ENCODE results near the gene PTGES2. TPM values are rescaled to one million over a fixed set of nuclear protein-coding genes. Genes with fewer than 3 reads are reported as not detected.

PTGES2 gene
- polyA plus RNA-seq, 1 of the 3 experiments (the other 2 are of a cell fraction): 141 TPM

- TF ChIP-seq NRF1 (IDR thresholded peaks at IDR 0.05; ENCODE audit: low read depth, low read length) (no peak), TAF1 (IDR thresholded peaks at IDR 0.05; ENCODE audit: borderline replicate concordance, low read depth, low read length) (no peak), REST (IDR thresholded peaks at IDR 0.05; ENCODE audit: low read depth, low read length) (no peak), FOXJ3 (CRISPR knock-in tag; IDR thresholded peaks at IDR 0.05) (no peak), NFIC (IDR thresholded peaks at IDR 0.05; ENCODE audit: borderline replicate concordance) (no peak), USF2 (IDR thresholded peaks at IDR 0.05; ENCODE audit: borderline replicate concordance, low read depth, low read length) (no peak), GABPA (IDR thresholded peaks at IDR 0.05; ENCODE audit: low read depth) (no peak)
- Histone ChIP-seq H4K20me1 (ENCODE audit: insufficient read depth) (no peaks in the 10 kb centered on the region), H3K36me3 (replicated peaks in 1 of 2; ENCODE audit: control insufficient read depth in 1 of 2, insufficient read depth in 2 of 2, low read length in 1 of 2) (no peaks in the 10 kb centered on the region), H3K27me3 (ENCODE audit: insufficient read depth) (no peaks in the 10 kb centered on the region), H3K9me2 (no peaks in the 10 kb centered on the region), H3K79me2 (ENCODE audit: insufficient read depth) (no peaks in the 10 kb centered on the region), H2AFZ (ENCODE audit: low read depth) (no peak overlapping the region), H3K27ac (ENCODE audit: low read depth in 2 of 2, low read length in 1 of 2) (no peak overlapping the region), H3K4me2 (no peak overlapping the region), H3K9me3 (no peaks in the 10 kb centered on the region), H3F3A (replicated peaks; ENCODE audit: insufficient read depth) (no peaks in the 10 kb centered on the region), H3K9ac (no peak overlapping the region), H3K4me1 (ENCODE audit: control insufficient read depth in 1 of 2, insufficient read depth in 2 of 2, low read depth in 1 of 2, low read length in 1 of 2) (no peaks in the 10 kb centered on the region; a peak in 1 of 4 replicates), H3K4me3 (ENCODE audit: low read depth in 2 of 2, low read length in 1 of 2) (no peak overlapping the region)
- no peak for DNase-seq
- 86% methylated on average over 16 of the region's 26 CpGs for WGBS (ENCODE audit: low lambda C conversion rate)
- ChIA-PET CTCF (interaction anchor here (4.4 kb wide), 1 partner anchor 36 kb away, joined by 20 read pairs; no protein-coding TSS in a partner anchor), POLR2A (no interaction called here)
These were observed 25.8 kb upstream of the PTGES2 start for GRCh38 chr9:128153060-128153946.

- Histone ChIP-seq H4K20me1 (ENCODE audit: insufficient read depth) (no peaks in the 10 kb centered on the region), H3F3A (replicated peaks; ENCODE audit: insufficient read depth) (no peaks in the 10 kb centered on the region), H3K27ac (ENCODE audit: low read depth in 2 of 2, low read length in 1 of 2) (no peak overlapping the region), H3K9me2 (no peaks in the 10 kb centered on the region), H3K4me3 (ENCODE audit: low read depth in 2 of 2, low read length in 1 of 2) (no peak overlapping the region), H3K4me2 (no peak overlapping the region), H3K27me3 (ENCODE audit: insufficient read depth) (no peaks in the 10 kb centered on the region), H3K9me3 (no peaks in the 10 kb centered on the region), H3K79me2 (ENCODE audit: insufficient read depth) (no peaks in the 10 kb centered on the region), H3K9ac (no peak overlapping the region), H3K36me3 (replicated peaks in 1 of 2; ENCODE audit: control insufficient read depth in 1 of 2, insufficient read depth in 2 of 2, low read length in 1 of 2) (no peaks in the 10 kb centered on the region), H3K4me1 (ENCODE audit: control insufficient read depth in 1 of 2, insufficient read depth in 2 of 2, low read depth in 1 of 2, low read length in 1 of 2) (no peaks in the 10 kb centered on the region; a peak in 1 of 4 replicates), H2AFZ (ENCODE audit: low read depth) (no peak overlapping the region)
- no peak for DNase-seq
- POLR2A ChIA-PET: no interaction called here
- CTCF ChIA-PET: interaction anchor here (0.9 to 4.4 kb wide), 2 partner anchors 35 to 209 kb away, joined by 3 to 20 read pairs; no protein-coding TSS in a partner anchor
- 83% methylated on average over 9 of the region's 13 CpGs for WGBS (ENCODE audit: low lambda C conversion rate)
- TF ChIP-seq CTCF (IDR thresholded peaks at IDR 0.05): no peak
- TF ChIP-seq SIN3A (IDR thresholded peaks at IDR 0.05; ENCODE audit: borderline replicate concordance, low read depth, low read length): no peak
- no peak for TF ChIP-seq MXI1 (IDR thresholded peaks at IDR 0.05; ENCODE audit: low read depth, low read length)
- no peak for TF ChIP-seq CHD2 (IDR thresholded peaks at IDR 0.05; ENCODE audit: low read length, partially characterized antibody)
- no peak for TF ChIP-seq TEAD4 (IDR thresholded peaks at IDR 0.05; ENCODE audit: borderline replicate concordance, insufficient read depth)
- TF ChIP-seq FOXM1 (IDR thresholded peaks at IDR 0.05; ENCODE audit: low read depth): no peak
- no peak for TF ChIP-seq USF1 (IDR thresholded peaks at IDR 0.05; ENCODE audit: borderline replicate concordance, low read depth)
- no peak for TF ChIP-seq SMC3 (IDR thresholded peaks at IDR 0.05; ENCODE audit: low read depth, low read length)
- no peak for TF ChIP-seq TAF1 (IDR thresholded peaks at IDR 0.05; ENCODE audit: borderline replicate concordance, low read depth, low read length)
These were observed 24.9 kb upstream of the PTGES2 start for GRCh38 chr9:128152133-128153059.
